HK-2 (cell line): ENCODE data around the gene ABLIM1.
A peak's percentile ranks its signal among the peaks of the same experiment; 100 is the strongest.

Source experiments
- DNase-seq: peaks from one replicate; pipeline ENCODE4 v3.0.0-alpha.2; 2018; ENCODE audit not compliant: unreplicated experiment

Gene ABLIM1

GRCh38 chr10:114576716-114577115 is 81.4 kb downstream of the ABLIM1 start:
- DNase-seq, result no peak

GRCh38 chr10:114576132-114576487 is 82.0 kb downstream of the ABLIM1 start:
- no peak for DNase-seq

- no peak for DNase-seq
These were observed 82.5 kb downstream of the ABLIM1 start for GRCh38 chr10:114575417-114576131.

GRCh38 chr10:114573330-114574045 is 84.6 kb downstream of the ABLIM1 start:
- DNase-seq, result no peak

GRCh38 chr10:114571316-114571999 is 86.6 kb downstream of the ABLIM1 start:
- DNase-seq, result no peak

- DNase-seq, result no peak
These were observed 92.0 kb downstream of the ABLIM1 start for GRCh38 chr10:114566064-114566463.

- no peak for DNase-seq
These were observed 93.0 kb downstream of the ABLIM1 start for GRCh38 chr10:114565066-114565465.

- no peak for DNase-seq
These were observed 97.0 kb downstream of the ABLIM1 start for GRCh38 chr10:114561008-114561523.

- no peak for DNase-seq
These were observed 97.9 kb downstream of the ABLIM1 start for GRCh38 chr10:114560144-114560543.

- DNase-seq, result no peak
These were observed 98.4 kb downstream of the ABLIM1 start for GRCh38 chr10:114559636-114560035.

- no peak for DNase-seq
These were observed 100.2 kb downstream of the ABLIM1 start for GRCh38 chr10:114557854-114558253.

GRCh38 chr10:114556236-114557122 is 101.6 kb downstream of the ABLIM1 start:
- DNase-seq, result no peak

- DNase-seq, result no peak
These were observed 104.6 kb downstream of the ABLIM1 start for GRCh38 chr10:114553436-114553835.

GRCh38 chr10:114552050-114552449 is 106.0 kb downstream of the ABLIM1 start:
- DNase-seq, result no peak

GRCh38 chr10:114551636-114551972 is 106.5 kb downstream of the ABLIM1 start:
- no peak for DNase-seq

GRCh38 chr10:114550756-114551635 is 107.1 kb downstream of the ABLIM1 start:
- no peak for DNase-seq

- DNase-seq, result no peak
These were observed 109.4 kb downstream of the ABLIM1 start for GRCh38 chr10:114548662-114549061.

- no peak for DNase-seq
These were observed 110.6 kb downstream of the ABLIM1 start for GRCh38 chr10:114547514-114547913.

GRCh38 chr10:114547056-114547455 is 111.0 kb downstream of the ABLIM1 start:
- DNase-seq, result no peak

GRCh38 chr10:114545819-114546218 is 112.3 kb downstream of the ABLIM1 start:
- no peak for DNase-seq

- DNase-seq, result peak; percentile 48
These were observed 113.0 kb downstream of the ABLIM1 start for GRCh38 chr10:114545071-114545470.
